ENCODE measurements around the gene ACAN.

- TF ChIP-seq, protein P1, sequence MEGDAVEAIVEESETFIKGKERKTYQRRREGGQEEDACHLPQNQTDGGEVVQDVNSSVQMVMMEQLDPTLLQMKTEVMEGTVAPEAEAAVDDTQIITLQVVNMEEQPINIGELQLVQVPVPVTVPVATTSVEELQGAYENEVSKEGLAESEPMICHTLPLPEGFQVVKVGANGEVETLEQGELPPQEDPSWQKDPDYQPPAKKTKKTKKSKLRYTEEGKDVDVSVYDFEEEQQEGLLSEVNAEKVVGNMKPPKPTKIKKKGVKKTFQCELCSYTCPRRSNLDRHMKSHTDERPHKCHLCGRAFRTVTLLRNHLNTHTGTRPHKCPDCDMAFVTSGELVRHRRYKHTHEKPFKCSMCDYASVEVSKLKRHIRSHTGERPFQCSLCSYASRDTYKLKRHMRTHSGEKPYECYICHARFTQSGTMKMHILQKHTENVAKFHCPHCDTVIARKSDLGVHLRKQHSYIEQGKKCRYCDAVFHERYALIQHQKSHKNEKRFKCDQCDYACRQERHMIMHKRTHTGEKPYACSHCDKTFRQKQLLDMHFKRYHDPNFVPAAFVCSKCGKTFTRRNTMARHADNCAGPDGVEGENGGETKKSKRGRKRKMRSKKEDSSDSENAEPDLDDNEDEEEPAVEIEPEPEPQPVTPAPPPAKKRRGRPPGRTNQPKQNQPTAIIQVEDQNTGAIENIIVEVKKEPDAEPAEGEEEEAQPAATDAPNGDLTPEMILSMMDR (conservative IDR thresholded peaks at IDR 0.05 in 1 of 2, IDR thresholded peaks at IDR 0.05 in 1 of 2; ENCODE audit: extremely low read depth in 1 of 2, insufficient read depth in 1 of 2, low read depth in 1 of 2, low read length in 2 of 2), result no peak
- TF ChIP-seq EZH2 (IDR thresholded peaks at IDR 0.05; ENCODE audit: borderline replicate concordance, low read length), result no peak
These were observed 95.5 kb downstream of the ACAN start for GRCh38 chr15:88898736-88899135.
